Smooth muscle cell (in vitro differentiated cells): ENCODE measurements around the gene GPI. TPM values are rescaled to one million over a fixed set of nuclear protein-coding genes. Genes with fewer than 3 reads are reported as not detected.

Source experiments
- DNase-seq: peaks from one replicate; lab custom pipeline; 2025; ENCODE audit not compliant: unreplicated experiment; lab: John Stamatoyannopoulos, UW
- H2AFZ ChIP-seq: fragments of 200-600 bp; sonication (generic); 2 replicates; pipeline ENCODE4 v1.6.0; 2016; ENCODE audit warnings: antibody characterized with exemption, low read depth, mild to moderate bottlenecking
- H3F3A ChIP-seq: fragments of 200-600 bp; sonication (generic); 2 replicates; pipeline ENCODE4 v1.6.0; 2017; ENCODE audit warnings: antibody characterized with exemption, low read depth
- H3K27ac ChIP-seq: fragments of 200-600 bp; sonication (generic); 2 replicates; pipeline ENCODE4 v1.5.1; 2016; ENCODE audit warnings: low read depth, mild to moderate bottlenecking
- H3K27me3 ChIP-seq: fragments of 200-600 bp; sonication (generic); 2 replicates; pipeline ENCODE4 v1.6.1; 2016; ENCODE audit warnings: low read depth, mild to moderate bottlenecking
- H3K36me3 ChIP-seq: fragments of 200-600 bp; sonication (generic); 2 replicates; pipeline ENCODE4 v1.5.1; 2016; ENCODE audit warnings: low read depth
- H3K4me1 ChIP-seq: fragments of 200-600 bp; sonication (generic); 2 replicates; pipeline ENCODE4 v1.5.1; 2016; ENCODE audit warnings: low read depth
- H3K4me2 ChIP-seq: fragments of 200-600 bp; sonication (generic); 2 replicates; pipeline ENCODE4 v1.6.0; 2016; ENCODE audit warnings: mild to moderate bottlenecking
- H3K4me3 ChIP-seq: fragments of 200-600 bp; sonication (generic); 2 replicates; pipeline ENCODE4 v1.5.1; 2016; ENCODE audit warnings: mild to moderate bottlenecking
- H3K79me2 ChIP-seq: fragments of 200-600 bp; sonication (generic); 2 replicates; pipeline ENCODE4 v1.6.0; 2016; ENCODE audit warnings: low read depth, mild to moderate bottlenecking
- H3K9ac ChIP-seq: fragments of 200-600 bp; sonication (generic); 2 replicates; pipeline ENCODE4 v1.6.0; 2016; ENCODE audit warnings: low read depth
- H3K9me3 ChIP-seq: fragments of 200-600 bp; sonication (generic); replicated peaks from 2 replicates; pipeline ENCODE4 v1.5.1; 2016; ENCODE audit warnings: low read depth
- H4K20me1 ChIP-seq: fragments of 200-600 bp; sonication (generic); 2 replicates; pipeline ENCODE4 v1.6.0; 2016; ENCODE audit warnings: low read depth
- WGBS: methylation state at CpG from one replicate; pipeline ENCODE4 v1.1.7; 2016; ENCODE audit warnings: low lambda C conversion rate; 5-methylcytosine and 5-hydroxymethylcytosine counted together
- polyA plus RNA-seq: library from polyadenylated mRNA; unstranded; fragments of >200 nt; fragmentation: Nextera tagmentation; extraction: Ambion mirVana; gene quantifications from 2 replicates; pipeline ENCODE4 v1.2.1, GENCODE V29; 2016
- total RNA-seq: library from RNA; depleted of rRNA; stranded (reverse); fragments of >200 nt; gene quantifications from 2 replicates; pipeline ENCODE4 v1.2.3, GENCODE V29; 2014
- TF ChIP-seq, protein P1 (sequence below): fragments of 200-600 bp; sonication (generic); IDR thresholded peaks from 2 replicates; pipeline ENCODE4 v1.5.1; 2017; ENCODE audit warnings: borderline replicate concordance, mild to moderate bottlenecking, antibody characterized with exemption; ENCODE audit not compliant: insufficient read depth, poor library complexity, severe bottlenecking

The GPI gene
- total and polyA plus RNA-seq, 2 experiments from 2014 or later: 132 to 233 TPM

DNA sequence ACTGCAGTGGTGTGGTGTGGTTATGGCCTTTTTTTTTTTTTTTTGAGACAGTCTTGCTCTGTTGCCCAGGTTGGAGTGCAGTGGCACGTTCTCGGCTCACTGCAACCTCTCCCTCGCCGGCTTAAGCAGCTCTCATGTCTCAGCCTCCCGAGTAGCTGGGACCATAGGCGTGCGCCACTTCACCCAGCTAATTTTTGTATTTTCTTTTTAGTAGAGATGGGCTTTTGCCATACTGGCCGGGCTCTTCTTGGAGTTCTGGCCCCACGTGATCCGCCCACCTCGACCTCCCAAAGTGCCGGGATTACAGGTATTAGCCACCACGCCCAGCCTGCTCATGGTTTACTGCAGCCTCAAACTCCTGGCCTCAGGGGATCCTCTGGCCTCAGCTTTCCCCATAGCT is 46.2 kb downstream of the GPI start:
- H3K4me1 ChIP-seq: no peaks in the 10 kb centered on the region
- H2AFZ ChIP-seq: no peak overlapping the region
- H4K20me1 ChIP-seq: no peaks in the 10 kb centered on the region
- no peak overlapping the region for H3K9ac ChIP-seq
- no peak overlapping the region for H3K4me3 ChIP-seq
- no peak overlapping the region for H3K27ac ChIP-seq
- H3F3A ChIP-seq: no peaks in the 10 kb centered on the region
- no peak for DNase-seq
- no peak overlapping the region for H3K4me2 ChIP-seq
- no peaks in the 10 kb centered on the region for H3K79me2 ChIP-seq
- peaks cover 5% of the 10 kb centered on the region for H3K36me3 ChIP-seq
- TF ChIP-seq, protein P1, sequence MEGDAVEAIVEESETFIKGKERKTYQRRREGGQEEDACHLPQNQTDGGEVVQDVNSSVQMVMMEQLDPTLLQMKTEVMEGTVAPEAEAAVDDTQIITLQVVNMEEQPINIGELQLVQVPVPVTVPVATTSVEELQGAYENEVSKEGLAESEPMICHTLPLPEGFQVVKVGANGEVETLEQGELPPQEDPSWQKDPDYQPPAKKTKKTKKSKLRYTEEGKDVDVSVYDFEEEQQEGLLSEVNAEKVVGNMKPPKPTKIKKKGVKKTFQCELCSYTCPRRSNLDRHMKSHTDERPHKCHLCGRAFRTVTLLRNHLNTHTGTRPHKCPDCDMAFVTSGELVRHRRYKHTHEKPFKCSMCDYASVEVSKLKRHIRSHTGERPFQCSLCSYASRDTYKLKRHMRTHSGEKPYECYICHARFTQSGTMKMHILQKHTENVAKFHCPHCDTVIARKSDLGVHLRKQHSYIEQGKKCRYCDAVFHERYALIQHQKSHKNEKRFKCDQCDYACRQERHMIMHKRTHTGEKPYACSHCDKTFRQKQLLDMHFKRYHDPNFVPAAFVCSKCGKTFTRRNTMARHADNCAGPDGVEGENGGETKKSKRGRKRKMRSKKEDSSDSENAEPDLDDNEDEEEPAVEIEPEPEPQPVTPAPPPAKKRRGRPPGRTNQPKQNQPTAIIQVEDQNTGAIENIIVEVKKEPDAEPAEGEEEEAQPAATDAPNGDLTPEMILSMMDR: no peak
- 95% methylated on average over 13 of the region's 13 CpGs for WGBS
- H3K27me3 ChIP-seq: no peaks in the 10 kb centered on the region
- H3K9me3 ChIP-seq: no peaks in the 10 kb centered on the region

DNA sequence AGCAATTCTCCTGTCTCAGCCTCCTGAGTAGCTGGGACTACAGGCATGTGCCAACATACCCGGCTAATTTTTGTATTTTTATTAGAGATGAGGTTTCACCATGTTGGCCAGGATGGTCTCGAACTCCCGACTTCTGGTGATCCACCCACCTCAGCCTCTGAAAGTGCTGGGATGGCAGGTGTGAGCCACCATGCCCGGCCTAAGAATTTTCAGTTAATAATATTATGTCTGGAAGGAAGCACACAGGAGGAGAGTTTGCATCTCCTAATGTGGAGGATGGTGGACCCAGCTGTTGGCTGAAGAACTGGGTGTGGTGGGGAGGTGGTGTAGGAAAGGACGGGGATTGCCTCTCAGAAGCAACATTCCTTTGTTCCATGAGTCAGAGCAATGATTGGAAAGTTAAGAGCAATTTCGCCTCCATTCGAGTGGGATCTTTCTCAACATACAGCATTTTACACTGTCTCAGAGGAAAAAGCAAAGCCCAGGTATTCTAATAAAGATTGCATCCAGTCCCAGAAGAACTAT is 51.1 kb downstream of the GPI start:
- Histone ChIP-seq H3K9me3 (no peaks in the 10 kb centered on the region), H3K27ac (no peak overlapping the region), H3K27me3 (no peaks in the 10 kb centered on the region), H3K9ac (no peak overlapping the region), H3K4me3 (no peak overlapping the region), H3K79me2 (no peaks in the 10 kb centered on the region), H3K36me3 (peaks cover 5% of the 10 kb centered on the region), H3F3A (no peaks in the 10 kb centered on the region), H2AFZ (no peak overlapping the region), H4K20me1 (no peaks in the 10 kb centered on the region), H3K4me1 (no peaks in the 10 kb centered on the region), H3K4me2 (no peak overlapping the region)
- DNase-seq: no peak
- 89% methylated on average over 7 of the region's 7 CpGs for WGBS
- TF ChIP-seq, protein P1: no peak

DNA sequence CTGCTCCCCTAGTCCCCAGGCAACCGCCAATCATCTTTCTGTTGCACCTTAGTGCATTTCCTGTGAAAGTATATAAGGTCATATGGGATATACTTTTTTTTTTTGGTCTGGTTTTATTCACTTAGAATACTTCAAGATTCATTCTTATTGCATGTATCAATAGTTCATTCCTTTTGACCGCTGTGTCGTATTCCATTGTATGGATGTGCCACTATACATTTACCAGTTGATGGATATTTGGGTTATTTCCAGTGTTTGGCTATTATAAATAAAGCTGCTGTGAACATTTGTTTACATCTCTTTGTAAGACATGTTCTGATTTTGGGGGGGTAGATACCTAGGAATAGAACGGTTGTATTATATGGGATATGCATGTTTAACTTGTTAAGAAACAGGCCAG is 53.3 kb downstream of the GPI start:
- no peak overlapping the region for H3K9ac ChIP-seq
- H3K4me3 ChIP-seq: no peak overlapping the region
- no peak for DNase-seq
- no peaks in the 10 kb centered on the region for H3K9me3 ChIP-seq
- H3K4me1 ChIP-seq: no peaks in the 10 kb centered on the region
- H2AFZ ChIP-seq: no peak overlapping the region
- no peak overlapping the region for H3K27ac ChIP-seq
- no peak overlapping the region for H3K4me2 ChIP-seq
- H3F3A ChIP-seq: no peaks in the 10 kb centered on the region
- no peaks in the 10 kb centered on the region for H3K27me3 ChIP-seq
- WGBS: over 99% methylated on average over 4 of the region's 4 CpGs
- H3K79me2 ChIP-seq: no peaks in the 10 kb centered on the region
- no peaks in the 10 kb centered on the region for H4K20me1 ChIP-seq
- peaks cover 5% of the 10 kb centered on the region for H3K36me3 ChIP-seq
- TF ChIP-seq, protein P1: no peak

DNA sequence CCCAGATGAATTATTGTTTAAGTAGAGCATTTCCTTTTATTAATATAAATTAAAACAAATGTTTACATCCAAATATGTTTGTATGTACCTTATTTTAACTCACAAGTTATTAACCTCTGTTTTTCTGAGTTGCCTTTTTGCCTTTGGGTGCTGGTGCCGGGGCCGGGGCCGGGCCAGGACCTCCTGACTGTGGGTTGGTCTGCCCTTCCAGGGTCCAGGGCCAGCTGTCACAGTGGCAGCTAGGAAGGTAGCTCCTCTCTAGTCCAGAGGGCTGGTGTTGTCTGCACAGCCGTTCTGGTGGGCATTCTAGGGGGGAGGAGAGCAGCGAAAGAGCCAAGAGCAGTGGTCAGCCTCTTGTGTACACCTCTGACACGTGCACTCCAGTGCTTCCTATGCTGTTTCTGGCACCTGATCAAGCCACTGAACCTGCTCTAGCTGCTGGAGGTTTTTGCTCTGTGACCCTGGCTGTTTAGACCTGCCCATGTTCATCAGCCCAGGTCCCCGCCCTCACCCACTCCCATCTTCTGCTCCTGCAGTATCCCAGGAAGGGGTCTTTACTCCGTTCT is 61.2 kb downstream of the GPI start:
- no peak overlapping the region for H3K9ac ChIP-seq
- peaks cover 22% of the 10 kb centered on the region for H3K4me1 ChIP-seq
- H3K4me2 ChIP-seq: no peak overlapping the region
- H3K79me2 ChIP-seq: peaks cover 36% of the 10 kb centered on the region
- H3K36me3 ChIP-seq: no peaks in the 10 kb centered on the region
- H3K27me3 ChIP-seq: no peaks in the 10 kb centered on the region
- H3F3A ChIP-seq: peaks cover 6% of the 10 kb centered on the region
- 96% methylated on average over 8 of the region's 8 CpGs for WGBS
- peaks cover 25% of the 10 kb centered on the region for H4K20me1 ChIP-seq
- TF ChIP-seq, protein P1: no peak
- no peak overlapping the region for H3K27ac ChIP-seq
- no peak for DNase-seq
- no peaks in the 10 kb centered on the region for H3K9me3 ChIP-seq
- H3K4me3 ChIP-seq: no peak overlapping the region
- no peak overlapping the region for H2AFZ ChIP-seq
